ENCODE results near the gene TIGD6. TPM values are rescaled to one million over a fixed set of nuclear protein-coding genes. Genes with fewer than 3 reads are reported as not detected.
A peak's percentile ranks its signal among the peaks of the same experiment; 100 is the strongest.

TIGD6 gene
- total and polyA plus RNA-seq, 2 experiments from 2014 or later, result 1.4 to 2.1 TPM

DNA sequence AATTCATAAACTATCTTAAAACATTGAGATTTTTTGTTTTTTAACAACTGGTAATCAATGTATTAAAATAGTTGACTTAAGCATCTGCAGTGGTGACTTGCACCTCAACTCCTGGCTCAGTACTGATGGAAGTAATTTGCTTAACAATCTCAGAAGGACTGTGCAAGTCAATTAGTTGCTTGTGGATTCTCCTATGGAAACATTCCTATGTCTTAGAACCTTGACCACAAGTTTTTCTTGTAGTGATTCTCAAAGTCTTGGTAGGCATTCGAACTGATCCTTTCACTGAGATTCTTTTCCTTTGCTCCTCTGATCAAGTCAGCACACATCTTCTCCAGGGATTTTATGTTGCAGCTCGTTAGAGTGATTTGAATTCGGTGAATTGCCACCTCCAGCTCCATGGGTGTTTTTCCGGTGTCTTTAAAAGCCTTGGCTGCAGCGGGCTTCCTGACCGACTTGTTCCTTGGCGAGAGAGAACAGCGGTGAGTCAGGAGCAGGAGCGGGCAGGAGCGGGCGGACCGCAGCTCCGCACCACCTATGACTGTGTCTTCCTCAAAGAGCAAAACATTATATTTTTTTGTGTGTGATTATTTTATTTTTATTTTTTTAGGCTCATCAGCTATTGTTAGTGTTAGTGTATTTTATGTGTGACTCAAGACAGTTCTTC is 21.2 kb upstream of the TIGD6 start:
- peak; percentile 24 for DNase-seq (ENCODE audit: low spot score)
- peaks cover 20% of the 10 kb centered on the region for H3K4me1 Mint-ChIP-seq
- 0 out of 2 replicates have a peak, but pooled peaks cover 2% of the 10 kb centered on the region for H3F3A ChIP-seq (replicated peaks; ENCODE audit: low read depth)
- no peaks in the 10 kb centered on the region for H3K9me2 ChIP-seq (ENCODE audit: insufficient read depth)
- H3K27me3 ChIP-seq (ENCODE audit: insufficient read depth), result no peaks in the 10 kb centered on the region
- H3K36me3 ChIP-seq (ENCODE audit: insufficient read depth), result peaks cover 39% of the 10 kb centered on the region
- H3K4me2 ChIP-seq, result 0 out of 2 replicates have a peak overlapping the region, but pooled peaks have one; percentile 27
- peak overlapping the region; percentile 30; the same call in 2 of the 3 replicates for H3K4me3 Mint-ChIP-seq
- ATAC-seq, result peak; percentile 50; the same call in 2 of the 3 replicates
- H3K27ac ChIP-seq (ENCODE audit: low read depth), result peak overlapping the region; percentile 57; the same call in 1 of the 2 replicates
- no peaks in the 10 kb centered on the region for H3K9me3 Mint-ChIP-seq
- H3K79me2 ChIP-seq (replicated peaks; ENCODE audit: insufficient read depth), result peaks cover 7% of the 10 kb centered on the region; the same call in 1 of the 2 replicates
- peaks cover 4% of the 10 kb centered on the region for H3K27me3 Mint-ChIP-seq (ENCODE audit: insufficient read depth, low read depth, poor library complexity)
- no peak overlapping the region for H2AFZ ChIP-seq
- no peaks in the 10 kb centered on the region; the same call in 1 of the 2 replicates for H3K4me1 ChIP-seq (ENCODE audit: insufficient read depth)
- H3K27ac Mint-ChIP-seq, result peak overlapping the region; percentile 91
- peaks cover 68% of the 10 kb centered on the region for H3K36me3 Mint-ChIP-seq (ENCODE audit: low read depth)
- H4K20me1 ChIP-seq (replicated peaks; ENCODE audit: insufficient read depth), result no peaks in the 10 kb centered on the region; the same call in none of the 2 replicates
- no peak overlapping the region for H3K4me3 ChIP-seq
- no peak for TF ChIP-seq POLR2AphosphoS5 (IDR thresholded peaks at IDR 0.05; ENCODE audit: low read depth)
- no peak for TF ChIP-seq ETS1 (IDR thresholded peaks at IDR 0.05)
- TF ChIP-seq, protein P1, sequence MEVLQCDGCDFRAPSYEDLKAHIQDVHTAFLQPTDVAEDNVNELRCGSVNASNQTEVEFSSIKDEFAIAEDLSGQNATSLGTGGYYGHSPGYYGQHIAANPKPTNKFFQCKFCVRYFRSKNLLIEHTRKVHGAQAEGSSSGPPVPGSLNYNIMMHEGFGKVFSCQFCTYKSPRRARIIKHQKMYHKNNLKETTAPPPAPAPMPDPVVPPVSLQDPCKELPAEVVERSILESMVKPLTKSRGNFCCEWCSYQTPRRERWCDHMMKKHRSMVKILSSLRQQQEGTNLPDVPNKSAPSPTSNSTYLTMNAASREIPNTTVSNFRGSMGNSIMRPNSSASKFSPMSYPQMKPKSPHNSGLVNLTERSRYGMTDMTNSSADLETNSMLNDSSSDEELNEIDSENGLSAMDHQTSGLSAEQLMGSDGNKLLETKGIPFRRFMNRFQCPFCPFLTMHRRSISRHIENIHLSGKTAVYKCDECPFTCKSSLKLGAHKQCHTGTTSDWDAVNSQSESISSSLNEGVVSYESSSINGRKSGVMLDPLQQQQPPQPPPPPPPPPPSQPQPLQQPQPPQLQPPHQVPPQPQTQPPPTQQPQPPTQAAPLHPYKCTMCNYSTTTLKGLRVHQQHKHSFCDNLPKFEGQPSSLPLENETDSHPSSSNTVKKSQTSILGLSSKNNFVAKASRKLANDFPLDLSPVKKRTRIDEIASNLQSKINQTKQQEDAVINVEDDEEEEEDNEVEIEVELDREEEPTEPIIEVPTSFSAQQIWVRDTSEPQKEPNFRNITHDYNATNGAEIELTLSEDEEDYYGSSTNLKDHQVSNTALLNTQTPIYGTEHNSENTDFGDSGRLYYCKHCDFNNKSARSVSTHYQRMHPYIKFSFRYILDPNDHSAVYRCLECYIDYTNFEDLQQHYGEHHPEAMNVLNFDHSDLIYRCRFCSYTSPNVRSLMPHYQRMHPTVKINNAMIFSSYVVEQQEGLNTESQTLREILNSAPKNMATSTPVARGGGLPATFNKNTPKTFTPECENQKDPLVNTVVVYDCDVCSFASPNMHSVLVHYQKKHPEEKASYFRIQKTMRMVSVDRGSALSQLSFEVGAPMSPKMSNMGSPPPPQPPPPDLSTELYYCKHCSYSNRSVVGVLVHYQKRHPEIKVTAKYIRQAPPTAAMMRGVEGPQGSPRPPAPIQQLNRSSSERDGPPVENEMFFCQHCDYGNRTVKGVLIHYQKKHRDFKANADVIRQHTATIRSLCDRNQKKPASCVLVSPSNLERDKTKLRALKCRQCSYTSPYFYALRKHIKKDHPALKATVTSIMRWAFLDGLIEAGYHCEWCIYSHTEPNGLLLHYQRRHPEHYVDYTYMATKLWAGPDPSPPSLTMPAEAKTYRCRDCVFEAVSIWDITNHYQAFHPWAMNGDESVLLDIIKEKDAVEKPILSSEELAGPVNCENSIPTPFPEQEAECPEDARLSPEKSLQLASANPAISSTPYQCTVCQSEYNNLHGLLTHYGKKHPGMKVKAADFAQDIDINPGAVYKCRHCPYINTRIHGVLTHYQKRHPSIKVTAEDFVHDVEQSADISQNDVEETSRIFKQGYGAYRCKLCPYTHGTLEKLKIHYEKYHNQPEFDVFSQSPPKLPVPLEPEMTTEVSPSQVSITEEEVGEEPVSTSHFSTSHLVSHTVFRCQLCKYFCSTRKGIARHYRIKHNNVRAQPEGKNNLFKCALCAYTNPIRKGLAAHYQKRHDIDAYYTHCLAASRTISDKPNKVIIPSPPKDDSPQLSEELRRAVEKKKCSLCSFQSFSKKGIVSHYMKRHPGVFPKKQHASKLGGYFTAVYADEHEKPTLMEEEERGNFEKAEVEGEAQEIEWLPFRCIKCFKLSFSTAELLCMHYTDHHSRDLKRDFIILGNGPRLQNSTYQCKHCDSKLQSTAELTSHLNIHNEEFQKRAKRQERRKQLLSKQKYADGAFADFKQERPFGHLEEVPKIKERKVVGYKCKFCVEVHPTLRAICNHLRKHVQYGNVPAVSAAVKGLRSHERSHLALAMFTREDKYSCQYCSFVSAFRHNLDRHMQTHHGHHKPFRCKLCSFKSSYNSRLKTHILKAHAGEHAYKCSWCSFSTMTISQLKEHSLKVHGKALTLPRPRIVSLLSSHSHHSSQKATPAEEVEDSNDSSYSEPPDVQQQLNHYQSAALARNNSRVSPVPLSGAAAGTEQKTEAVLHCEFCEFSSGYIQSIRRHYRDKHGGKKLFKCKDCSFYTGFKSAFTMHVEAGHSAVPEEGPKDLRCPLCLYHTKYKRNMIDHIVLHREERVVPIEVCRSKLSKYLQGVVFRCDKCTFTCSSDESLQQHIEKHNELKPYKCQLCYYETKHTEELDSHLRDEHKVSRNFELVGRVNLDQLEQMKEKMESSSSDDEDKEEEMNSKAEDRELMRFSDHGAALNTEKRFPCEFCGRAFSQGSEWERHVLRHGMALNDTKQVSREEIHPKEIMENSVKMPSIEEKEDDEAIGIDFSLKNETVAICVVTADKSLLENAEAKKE (CRISPR knock-in tag; IDR thresholded peaks at IDR 0.05), result no peak
- TF ChIP-seq EZH2 (IDR thresholded peaks at IDR 0.05; ENCODE audit: low read depth, unreplicated experiment), result no peak
- TF ChIP-seq JUNB (IDR thresholded peaks at IDR 0.05; ENCODE audit: unreplicated experiment), result no peak
- no peak for TF ChIP-seq ZNF114 (CRISPR knock-in tag; IDR thresholded peaks at IDR 0.05)
- TF ChIP-seq EZH2phosphoT487 (IDR thresholded peaks at IDR 0.05; ENCODE audit: unreplicated experiment), result no peak
- TF ChIP-seq, protein P2, sequence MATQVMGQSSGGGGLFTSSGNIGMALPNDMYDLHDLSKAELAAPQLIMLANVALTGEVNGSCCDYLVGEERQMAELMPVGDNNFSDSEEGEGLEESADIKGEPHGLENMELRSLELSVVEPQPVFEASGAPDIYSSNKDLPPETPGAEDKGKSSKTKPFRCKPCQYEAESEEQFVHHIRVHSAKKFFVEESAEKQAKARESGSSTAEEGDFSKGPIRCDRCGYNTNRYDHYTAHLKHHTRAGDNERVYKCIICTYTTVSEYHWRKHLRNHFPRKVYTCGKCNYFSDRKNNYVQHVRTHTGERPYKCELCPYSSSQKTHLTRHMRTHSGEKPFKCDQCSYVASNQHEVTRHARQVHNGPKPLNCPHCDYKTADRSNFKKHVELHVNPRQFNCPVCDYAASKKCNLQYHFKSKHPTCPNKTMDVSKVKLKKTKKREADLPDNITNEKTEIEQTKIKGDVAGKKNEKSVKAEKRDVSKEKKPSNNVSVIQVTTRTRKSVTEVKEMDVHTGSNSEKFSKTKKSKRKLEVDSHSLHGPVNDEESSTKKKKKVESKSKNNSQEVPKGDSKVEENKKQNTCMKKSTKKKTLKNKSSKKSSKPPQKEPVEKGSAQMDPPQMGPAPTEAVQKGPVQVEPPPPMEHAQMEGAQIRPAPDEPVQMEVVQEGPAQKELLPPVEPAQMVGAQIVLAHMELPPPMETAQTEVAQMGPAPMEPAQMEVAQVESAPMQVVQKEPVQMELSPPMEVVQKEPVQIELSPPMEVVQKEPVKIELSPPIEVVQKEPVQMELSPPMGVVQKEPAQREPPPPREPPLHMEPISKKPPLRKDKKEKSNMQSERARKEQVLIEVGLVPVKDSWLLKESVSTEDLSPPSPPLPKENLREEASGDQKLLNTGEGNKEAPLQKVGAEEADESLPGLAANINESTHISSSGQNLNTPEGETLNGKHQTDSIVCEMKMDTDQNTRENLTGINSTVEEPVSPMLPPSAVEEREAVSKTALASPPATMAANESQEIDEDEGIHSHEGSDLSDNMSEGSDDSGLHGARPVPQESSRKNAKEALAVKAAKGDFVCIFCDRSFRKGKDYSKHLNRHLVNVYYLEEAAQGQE (IDR thresholded peaks at IDR 0.05; ENCODE audit: unreplicated experiment), result no peak
- no peak for TF ChIP-seq CTCF (conservative IDR thresholded peaks at IDR 0.05; ENCODE audit: low read depth in 2 of 2)
- no peak for TF ChIP-seq NANOG (IDR thresholded peaks at IDR 0.05; ENCODE audit: borderline replicate concordance)
- no peak for TF ChIP-seq CREB1 (CRISPR knock-in tag; IDR thresholded peaks at IDR 0.05; ENCODE audit: low read depth)

All from GM23338 (cell line).